Inferior parietal cortex (tissue), 1 donor: ENCODE results near the gene GKN1.

ENCODE experiments used
- DNase-seq: peaks from one replicate; pipeline ENCODE4 v3.0.0-alpha.2; 2016; ENCODE audit errors: extremely low spot score

The GKN1 gene

DNA sequence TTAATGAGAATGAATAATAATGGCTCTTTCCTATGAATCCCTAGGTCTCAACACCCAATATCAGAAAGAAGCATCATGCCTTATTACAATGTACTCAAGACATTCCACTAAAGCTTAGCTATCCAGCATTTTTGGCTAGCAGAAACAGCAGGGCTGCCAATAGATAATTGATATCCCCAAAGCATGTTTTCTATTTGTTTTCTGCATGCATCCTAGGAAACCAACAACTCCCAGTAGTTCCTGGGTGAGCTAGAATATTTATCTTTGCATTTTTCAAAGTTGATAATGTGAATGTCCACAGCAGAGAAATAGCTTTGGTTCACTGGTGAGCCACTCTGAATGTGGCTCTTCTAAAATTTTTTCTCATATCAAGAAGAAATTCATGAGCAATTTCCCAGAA is 32.7 kb downstream of the GKN1 start:
- no peak for DNase-seq

DNA sequence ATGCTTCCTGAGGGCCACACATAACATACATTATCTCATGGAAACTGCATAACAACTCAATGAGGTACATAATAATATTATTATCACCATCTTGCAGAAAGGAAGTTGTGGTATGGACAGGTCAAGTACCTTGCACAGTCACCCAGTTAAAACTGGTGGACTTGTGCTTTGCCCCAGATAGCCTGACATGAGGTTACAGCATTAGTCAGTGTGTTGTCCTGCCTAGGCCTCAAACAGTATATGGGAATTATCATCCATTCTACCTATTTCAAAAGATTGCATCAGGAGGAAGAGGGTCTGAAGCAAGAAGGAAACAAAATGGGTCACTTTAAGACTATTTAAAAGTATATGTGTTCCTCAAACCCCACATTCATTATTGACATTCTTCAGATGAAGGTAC is 33.2 kb downstream of the GKN1 start:
- no peak for DNase-seq

DNA sequence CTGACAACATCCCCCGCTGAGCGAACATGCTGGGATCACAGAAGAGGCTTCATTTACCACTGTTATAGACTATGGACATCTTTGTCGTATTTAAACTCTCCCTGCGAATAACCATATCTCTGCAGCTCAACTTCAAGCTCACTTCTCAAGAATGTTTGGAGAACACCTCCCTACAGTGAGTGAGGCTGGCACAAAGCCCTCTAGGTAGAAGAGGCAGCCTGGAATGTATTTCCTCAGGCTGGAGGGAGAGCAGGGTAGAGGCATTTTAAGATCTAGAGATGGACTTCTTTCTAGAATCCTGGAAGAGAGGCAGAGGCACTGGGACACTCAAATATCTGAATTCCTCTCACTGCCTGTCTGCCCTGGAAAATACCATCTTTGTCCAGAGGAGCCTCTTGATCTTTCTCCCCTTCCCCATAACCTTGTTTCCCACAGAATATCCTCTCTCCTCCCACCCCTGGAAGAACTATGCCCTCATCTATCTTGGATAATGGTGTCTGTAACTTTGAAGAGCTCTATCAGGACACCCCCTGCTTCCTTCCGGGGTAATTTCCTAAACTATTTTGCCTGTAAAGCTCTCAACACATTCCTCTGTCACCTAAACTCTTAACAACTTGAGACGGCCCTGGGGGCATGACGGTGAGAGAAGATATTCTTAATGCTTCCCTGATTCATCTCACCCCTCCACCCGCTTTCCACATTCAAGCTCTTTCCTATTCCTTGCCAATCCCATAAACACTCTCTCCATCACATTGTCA is 36.2 kb downstream of the GKN1 start:
- DNase-seq: no peak

DNA sequence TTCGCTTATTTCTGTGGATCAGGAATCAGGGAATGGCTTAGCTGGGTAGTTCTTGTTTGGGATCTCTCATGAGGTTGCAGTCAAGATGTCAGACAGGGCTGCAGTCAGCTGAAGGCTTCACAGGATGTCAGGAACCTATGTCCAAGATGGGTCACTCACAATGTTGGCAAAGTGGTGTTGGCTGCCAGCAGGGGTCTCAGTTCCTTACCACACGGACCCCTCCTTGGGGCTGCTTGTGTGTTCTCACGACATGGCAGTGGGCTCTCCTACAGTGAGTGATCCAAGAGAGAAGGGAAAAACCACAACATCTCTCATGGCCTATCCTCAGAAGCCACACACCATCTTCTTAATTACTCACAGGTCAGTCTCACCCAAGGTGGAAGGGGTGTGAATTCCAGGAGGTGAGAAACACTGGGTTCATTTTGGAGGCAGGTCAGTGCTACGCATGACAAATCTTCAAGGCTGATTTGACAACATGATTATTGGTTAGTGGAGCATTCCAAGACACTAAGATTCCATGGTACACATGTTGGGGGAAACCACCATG is 37.2 kb downstream of the GKN1 start:
- DNase-seq: no peak

DNA sequence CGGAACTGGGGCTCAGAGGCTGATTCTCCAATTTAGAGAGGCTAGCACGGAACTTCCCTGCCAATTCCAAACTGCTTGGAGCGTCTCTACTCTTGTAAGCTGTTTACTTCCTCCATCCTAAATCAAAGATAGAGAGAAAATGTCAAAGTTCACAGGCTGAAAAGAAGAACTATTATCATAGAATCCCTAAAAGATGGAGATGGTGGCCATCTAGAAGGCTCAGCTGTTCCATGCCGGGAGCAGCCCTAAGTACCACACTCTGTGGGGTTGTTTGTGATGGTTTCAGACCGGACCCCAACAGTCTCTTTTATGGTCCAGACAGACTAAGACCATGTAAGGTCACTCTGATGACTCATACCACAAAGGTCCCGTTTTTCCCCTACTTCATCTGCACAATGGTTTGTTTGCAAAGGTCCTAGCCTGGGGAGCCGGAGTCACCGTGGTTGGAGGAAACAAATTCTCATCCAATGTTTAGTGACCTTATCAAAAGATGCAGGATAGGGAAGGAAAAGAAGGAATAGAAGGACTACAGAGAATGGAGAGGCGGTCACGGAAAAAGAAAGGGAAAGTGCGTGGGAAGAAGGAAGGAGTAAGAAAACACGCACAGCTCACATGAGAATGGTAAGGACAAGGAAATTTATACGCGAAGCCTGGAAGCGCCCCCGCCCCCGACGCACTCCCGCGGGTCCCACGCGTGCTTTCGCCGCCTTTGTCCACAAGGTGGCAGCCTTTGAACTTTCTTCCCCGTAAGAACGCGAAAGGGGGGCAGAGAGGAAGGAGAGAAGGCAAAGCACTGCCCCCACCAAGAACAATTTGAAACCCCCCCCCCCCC is 38.1 kb downstream of the GKN1 start:
- peak; percentile 83 for DNase-seq

DNA sequence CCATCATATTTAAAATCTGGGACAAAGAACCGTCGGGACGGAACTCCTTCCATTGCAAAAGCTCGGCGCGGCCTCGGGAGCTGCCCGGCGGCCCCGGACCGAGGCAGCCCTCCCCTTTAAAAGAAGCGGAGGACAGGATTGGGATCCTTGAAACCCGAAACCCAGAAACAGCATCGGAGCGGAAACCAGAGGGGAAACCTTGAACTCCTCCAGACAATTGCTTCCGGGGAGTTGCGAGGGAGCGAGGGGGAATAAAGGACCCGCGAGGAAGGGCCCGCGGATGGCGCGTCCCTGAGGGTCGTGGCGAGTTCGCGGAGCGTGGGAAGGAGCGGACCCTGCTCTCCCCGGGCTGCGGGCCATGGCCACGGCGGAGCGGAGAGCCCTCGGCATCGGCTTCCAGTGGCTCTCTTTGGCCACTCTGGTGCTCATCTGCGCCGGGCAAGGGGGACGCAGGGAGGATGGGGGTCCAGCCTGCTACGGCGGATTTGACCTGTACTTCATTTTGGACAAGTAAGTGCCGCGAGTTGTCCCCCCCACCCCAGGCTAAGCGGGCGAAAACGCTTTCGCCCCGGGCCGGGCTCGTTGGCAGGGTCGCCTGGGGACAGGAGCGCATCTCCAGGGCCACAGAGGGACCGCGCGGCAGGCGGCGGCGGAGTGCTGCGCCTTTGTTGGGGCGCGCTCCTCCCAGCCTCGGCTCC is 38.9 kb downstream of the GKN1 start, which contains the start of gene ANTXR1:
ANTXR1 (plus strand) TSS at position 38 of the 698 bp plus-strand sequence; CDS start at position 359, 321 bp downstream.
- DNase-seq: peak; percentile 65

DNA sequence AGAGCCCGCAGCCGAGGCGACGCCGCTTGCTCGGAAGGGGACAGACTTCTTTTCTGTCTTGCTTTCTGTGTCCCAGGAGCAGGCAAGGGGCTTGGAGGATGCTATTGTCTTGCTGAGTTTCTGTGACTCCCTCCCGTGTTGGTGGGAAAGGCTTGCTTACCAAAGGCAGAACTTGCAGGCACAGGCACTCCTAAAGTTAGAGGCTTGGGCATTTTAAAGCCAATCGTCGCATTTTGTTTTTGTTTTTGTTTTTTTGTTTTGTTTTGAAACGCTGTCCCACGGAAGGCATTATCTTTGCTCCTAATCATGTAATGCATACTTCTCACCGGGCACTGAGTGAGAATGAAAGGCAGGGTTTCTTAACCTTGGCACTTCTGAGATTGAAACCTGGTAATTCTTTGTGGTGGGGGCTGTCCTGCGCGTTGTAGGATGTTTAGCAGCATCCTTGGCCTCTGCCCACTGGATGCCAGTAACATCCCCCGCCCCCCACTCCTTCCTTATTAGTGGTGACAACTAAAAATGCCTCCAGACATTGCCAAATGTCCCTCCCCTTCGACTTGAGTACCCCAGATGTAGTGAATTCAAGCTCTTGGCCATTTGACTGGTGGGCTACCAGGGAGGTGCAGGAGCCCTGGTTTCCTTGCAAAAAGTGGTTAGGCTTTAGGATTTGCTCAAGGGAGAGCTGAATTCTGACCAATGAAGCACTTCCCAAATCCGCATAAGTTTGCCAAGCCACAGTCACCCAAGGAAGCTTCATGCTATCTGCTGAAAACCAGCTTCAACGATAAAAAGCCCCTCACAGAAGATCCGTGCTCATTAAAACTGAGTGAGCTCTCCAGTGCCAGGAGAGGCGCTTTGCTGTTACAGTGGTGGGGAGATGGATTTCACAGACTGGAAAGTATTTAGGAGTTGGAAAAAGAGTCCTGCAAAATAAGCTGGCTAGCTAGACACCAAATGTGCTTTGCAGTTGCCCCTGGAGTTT is 39.7 kb downstream of the GKN1 start:
- peak; percentile 29 for DNase-seq

DNA sequence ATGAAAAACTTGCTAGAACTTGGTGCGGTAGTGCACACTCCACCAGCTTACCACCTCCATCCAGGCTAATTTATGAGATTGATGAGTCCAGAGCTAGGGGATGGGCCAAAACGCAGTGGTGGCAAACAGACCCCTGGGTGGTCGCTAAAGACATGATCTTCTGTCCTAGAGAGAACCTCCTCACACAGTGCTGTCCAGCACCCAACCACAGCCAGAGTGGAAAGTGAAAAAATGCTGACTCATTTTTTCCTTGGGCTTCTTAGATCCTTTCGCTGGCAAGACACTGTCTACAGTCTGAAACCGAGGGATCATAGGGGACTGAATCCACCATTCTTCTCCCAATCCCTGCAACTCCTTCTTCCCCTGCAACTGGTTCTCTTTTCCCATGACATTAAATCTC is 42.6 kb downstream of the GKN1 start:
- DNase-seq: no peak

DNA sequence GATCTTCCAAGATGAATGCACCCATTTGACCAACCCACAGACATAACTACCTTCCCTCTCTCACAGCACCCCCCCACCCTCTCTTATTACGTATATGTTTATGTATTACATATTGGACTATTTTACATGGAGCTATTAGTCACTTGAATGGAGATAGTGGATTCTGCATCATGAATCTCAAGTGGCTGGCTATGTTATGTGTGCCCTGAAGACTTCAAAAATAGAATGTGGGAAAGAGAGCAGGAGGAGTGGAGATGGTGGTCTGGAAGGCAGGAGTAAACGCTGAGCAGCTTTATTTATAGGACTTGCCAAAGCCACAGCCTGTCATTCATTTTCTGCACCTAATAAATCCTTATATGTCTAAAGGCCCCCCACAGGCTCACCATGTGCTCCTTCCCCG is 43.4 kb downstream of the GKN1 start:
- no peak for DNase-seq

DNA sequence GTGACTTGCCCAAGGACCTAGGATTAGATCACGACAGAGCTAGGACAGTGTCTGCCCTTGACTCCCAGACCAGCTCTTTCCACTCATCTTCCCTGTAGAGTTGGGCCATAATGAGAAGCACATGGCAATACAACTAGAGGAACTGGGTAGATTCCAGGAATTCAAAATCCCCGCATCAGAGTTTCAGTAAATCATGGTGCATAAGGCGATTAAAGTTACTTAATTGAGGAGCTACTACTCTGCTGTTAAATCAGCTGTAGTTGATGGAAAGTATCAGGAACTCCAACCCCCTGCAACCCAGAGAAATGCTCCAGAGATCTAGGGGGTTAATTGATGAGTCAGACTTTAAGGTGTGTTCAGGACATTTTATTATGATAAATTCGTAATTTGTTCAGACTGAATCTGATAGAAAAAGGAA is 44.3 kb downstream of the GKN1 start:
- no peak for DNase-seq

DNA sequence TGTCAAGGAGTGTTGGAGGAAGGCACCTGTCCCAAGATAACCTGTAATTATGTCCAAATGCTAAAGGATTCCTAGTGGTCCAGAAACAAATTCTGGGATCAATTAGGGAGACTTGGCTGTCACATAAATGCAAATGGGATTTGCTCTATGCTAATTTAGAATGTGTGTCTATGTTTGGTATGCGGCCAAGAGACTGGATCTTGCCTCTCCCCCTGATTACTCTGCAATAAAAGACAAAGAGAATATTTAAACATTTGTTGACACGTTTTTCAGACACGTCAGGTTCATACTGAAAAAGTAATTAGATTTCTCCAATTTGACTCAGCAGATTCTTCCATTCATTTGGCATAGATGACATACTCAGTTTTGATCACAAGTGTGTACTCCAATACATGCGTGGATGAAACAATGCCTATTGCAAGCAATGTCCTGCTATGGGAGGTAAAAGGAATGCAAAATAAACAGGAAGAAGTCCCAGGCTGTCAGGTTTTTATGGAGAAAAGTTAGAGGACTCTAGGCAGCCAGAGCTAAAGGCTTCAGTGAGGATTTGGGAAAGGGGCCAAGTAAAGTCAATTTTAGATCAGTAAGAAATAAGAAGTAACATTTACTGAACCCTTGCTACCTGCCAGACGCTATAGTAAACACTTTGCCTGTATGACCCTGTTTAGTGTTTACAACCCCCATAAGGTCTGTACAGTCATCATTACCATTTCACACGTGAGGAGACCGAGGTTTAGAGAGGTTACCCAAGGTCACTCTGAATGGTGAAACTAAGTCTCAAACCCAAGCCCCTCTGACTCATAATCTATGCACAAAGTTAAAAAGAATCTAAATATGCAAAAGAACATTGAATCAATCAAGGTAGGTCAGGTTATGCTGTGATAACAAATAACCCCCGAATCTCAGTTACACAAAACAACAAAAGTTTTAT is 46.3 kb downstream of the GKN1 start:
- no peak for DNase-seq

DNA sequence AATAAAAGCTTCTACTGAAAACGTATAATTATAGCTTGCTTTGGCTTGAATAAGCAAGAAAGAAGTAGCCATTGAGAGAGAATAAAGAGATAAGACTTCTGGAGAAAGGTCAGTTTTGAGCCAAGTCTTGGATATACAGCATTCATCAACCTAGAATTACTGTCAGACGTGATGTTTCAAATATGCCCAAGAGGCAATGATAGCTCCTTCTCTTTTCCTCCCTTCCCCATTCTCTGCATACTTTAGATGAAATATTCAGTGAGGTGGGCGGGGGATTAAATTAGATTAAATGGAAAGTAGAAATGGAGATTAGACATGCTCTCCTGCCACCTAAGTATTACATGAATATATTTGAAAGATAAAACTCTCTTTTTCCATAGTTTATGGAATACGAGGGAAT is 47.3 kb downstream of the GKN1 start:
- DNase-seq: no peak

DNA sequence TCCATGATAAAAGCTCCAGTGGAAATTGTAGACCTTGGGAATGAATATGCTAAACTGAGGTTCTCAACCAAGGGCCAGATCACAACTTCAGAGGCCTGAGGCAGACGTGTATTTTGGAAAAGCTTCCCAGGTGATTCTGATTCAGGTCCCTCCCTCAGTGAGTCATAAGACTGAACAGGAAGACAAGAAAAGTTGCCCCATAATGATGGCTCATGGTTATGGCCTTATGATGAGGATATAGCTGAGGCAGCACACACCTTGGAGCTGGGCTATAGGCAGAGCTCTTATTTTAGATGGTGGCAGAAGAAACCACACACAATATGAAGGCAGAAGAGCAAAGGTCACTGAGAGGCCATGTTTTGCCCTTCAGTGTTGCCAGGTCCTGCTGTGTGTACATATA is 48.1 kb downstream of the GKN1 start:
- no peak for DNase-seq

DNA sequence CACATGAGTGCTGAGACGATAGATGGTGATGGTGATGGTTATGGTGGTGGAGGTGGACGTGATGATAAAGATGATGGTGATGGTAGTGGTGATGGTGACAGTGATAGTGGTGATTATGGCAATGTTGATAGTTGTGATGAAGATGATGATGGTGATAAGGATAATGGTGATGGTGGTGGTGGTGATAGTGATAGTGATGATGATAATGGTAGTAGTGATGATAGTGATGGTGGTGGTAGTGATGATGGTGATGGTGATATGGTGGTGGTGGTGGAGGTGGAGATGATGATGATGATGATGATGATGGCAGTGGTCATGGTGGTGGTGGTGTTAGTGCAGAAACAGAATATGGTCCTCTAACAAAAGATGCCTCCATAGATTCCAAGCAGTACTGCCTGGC is 48.8 kb downstream of the GKN1 start:
- DNase-seq: no peak

DNA sequence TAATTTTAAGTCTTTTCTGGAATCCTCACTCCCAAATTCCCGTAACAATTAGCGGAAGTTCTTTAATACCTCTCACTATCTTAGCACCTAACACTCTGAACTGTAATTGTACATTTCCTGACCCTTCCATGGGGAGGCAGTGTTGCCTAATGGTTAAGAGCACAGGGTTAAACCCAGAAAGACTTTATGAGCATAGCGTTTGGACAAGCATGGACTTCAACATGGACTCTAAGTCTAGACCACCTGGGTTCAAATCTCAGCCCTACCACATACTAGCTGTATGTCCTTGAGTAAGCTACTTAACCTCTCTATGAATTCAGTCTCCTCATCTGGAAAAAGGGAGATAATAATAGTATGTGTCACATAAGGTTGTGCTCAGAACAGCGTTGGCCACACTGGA is 51.6 kb downstream of the GKN1 start:
- peak; percentile 60 for DNase-seq

DNA sequence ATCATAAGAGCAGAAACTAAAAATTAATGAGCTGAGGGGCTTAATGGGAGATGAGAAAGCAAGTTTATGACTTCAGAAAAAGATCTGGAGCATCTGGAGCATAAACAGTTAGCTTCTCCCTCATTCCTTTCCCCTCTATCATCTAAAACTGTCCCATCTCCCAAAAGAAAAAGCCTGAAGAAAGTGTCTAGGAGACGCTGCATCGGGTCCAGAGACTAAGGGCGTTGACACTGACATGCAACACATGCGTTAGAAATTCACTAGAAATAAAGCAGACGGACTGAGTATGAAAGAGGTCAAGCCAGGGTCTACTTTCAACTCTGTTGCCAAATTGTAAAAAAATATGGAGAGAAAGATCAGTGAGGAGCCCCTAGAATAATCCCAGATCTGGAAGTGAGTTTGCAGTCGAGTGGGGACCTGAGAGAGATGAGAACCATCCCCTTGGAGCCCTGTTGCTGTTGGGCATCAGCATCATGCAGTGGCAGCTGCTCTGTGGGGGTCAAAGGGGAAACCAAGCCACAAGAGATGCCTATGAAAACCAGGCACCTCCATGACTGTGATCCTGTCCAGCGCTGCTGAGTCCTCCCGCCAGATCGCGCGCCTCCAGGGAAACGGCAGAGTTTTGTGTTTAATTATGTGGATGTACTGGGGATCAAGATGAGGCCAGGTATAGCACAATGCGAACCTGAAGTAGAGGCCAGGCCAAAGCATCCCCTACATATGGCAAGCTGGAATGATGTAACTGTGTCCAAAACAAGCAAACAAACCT is 52.4 kb downstream of the GKN1 start:
- no peak for DNase-seq
